ENCODE data around the gene CFLAR.

DNA sequence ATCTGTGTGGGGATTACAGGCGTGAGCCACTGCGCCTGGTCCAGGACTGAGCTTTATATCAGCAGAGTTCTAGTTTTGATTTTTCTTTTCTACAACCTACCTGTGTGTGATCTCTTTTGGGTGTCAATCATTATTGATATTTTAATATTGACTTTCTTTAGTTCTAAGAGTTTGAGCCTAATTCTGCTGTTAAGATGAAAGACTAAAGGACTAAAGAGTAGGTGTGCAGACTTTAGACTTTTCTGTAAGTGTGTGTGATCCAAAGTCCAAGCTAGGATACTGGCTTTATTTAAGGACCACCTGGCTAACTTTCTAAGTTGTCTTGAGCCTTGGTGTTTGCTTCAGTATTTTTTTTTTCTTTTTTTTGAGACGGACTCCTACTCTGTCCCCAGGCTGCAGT is 79.4 kb downstream of the CFLAR start:
- TF ChIP-seq, protein P1, sequence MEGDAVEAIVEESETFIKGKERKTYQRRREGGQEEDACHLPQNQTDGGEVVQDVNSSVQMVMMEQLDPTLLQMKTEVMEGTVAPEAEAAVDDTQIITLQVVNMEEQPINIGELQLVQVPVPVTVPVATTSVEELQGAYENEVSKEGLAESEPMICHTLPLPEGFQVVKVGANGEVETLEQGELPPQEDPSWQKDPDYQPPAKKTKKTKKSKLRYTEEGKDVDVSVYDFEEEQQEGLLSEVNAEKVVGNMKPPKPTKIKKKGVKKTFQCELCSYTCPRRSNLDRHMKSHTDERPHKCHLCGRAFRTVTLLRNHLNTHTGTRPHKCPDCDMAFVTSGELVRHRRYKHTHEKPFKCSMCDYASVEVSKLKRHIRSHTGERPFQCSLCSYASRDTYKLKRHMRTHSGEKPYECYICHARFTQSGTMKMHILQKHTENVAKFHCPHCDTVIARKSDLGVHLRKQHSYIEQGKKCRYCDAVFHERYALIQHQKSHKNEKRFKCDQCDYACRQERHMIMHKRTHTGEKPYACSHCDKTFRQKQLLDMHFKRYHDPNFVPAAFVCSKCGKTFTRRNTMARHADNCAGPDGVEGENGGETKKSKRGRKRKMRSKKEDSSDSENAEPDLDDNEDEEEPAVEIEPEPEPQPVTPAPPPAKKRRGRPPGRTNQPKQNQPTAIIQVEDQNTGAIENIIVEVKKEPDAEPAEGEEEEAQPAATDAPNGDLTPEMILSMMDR (IDR thresholded peaks at IDR 0.05; ENCODE audit: low read depth, low read length, poor library complexity, severe bottlenecking): no peak
- TF ChIP-seq EZH2phosphoT487 (IDR thresholded peaks at IDR 0.05; ENCODE audit: borderline replicate concordance, low read length): no peak

Measured in DOHH2 (cell line).